HG03097 (cell line): ENCODE results near the gene TLX3.
"Not testable (repeated sequence)": the region's sequence is repeated elsewhere in the genome, so short reads cannot be mapped to it uniquely, and the experiment has no call there.

Source experiments
- ATAC-seq: cut with Tn5 transposase; IDR thresholded peaks from one replicate; pipeline ENCODE4 v1.9.1; 2021; ENCODE audit not compliant: unreplicated experiment, low FRiP score

TLX3 gene

GRCh38 chr5:171308453-171309275, at the start of gene TLX3:
Gene TLX3 (plus strand): TSS chr5:171309248. CDS start chr5:171309366, 118 bp downstream.
- no peak for ATAC-seq

GRCh38 chr5:171261361-171261760, 47.7 kb upstream of the TLX3 start:
- ATAC-seq, result no peak

GRCh38 chr5:171261904-171262303, 47.1 kb upstream of the TLX3 start:
- no peak for ATAC-seq

GRCh38 chr5:171263181-171263580, 45.9 kb upstream of the TLX3 start:
- no peak for ATAC-seq

GRCh38 chr5:171264843-171265242, 44.2 kb upstream of the TLX3 start:
- no peak for ATAC-seq

GRCh38 chr5:171268700-171269620, 40.1 kb upstream of the TLX3 start:
- no peak for ATAC-seq

GRCh38 chr5:171269717-171270116, 39.3 kb upstream of the TLX3 start:
- peak; percentile 53 for ATAC-seq

GRCh38 chr5:171270136-171270535, 38.9 kb upstream of the TLX3 start:
- ATAC-seq, result no peak

GRCh38 chr5:171271798-171272197, 37.2 kb upstream of the TLX3 start:
- no peak for ATAC-seq

- ATAC-seq, result no peak
These were observed 35.8 kb upstream of the TLX3 start for GRCh38 chr5:171272996-171273970.

GRCh38 chr5:171275841-171276544, 33.1 kb upstream of the TLX3 start:
- no peak for ATAC-seq

GRCh38 chr5:171283753-171284152, 25.3 kb upstream of the TLX3 start:
- ATAC-seq, result no peak

GRCh38 chr5:171285465-171285864, 23.6 kb upstream of the TLX3 start:
- ATAC-seq, result no peak

- no peak for ATAC-seq
These were observed 21.0 kb upstream of the TLX3 start for GRCh38 chr5:171288066-171288465.

- ATAC-seq, result no peak
These were observed 17.7 kb upstream of the TLX3 start for GRCh38 chr5:171291371-171291770.

- ATAC-seq, result no peak
These were observed 13.7 kb upstream of the TLX3 start for GRCh38 chr5:171295299-171295698.

GRCh38 chr5:171295801-171296200, 13.2 kb upstream of the TLX3 start:
- ATAC-seq, result no peak

- ATAC-seq, result not testable (repeated sequence)
These were observed 11.1 kb upstream of the TLX3 start for GRCh38 chr5:171297941-171298340.

GRCh38 chr5:171299228-171299627, 9.8 kb upstream of the TLX3 start:
- ATAC-seq, result no peak

GRCh38 chr5:171299851-171300250, 9.2 kb upstream of the TLX3 start:
- no peak for ATAC-seq
